Measurements from ENCODE around the gene MGAT4A. TPM values are rescaled to one million over a fixed set of nuclear protein-coding genes. Genes with fewer than 3 reads are reported as not detected.

MGAT4A gene
- total RNA-seq, 2 donors from 2014 or later: 13.2 to 37.4 TPM

DNA sequence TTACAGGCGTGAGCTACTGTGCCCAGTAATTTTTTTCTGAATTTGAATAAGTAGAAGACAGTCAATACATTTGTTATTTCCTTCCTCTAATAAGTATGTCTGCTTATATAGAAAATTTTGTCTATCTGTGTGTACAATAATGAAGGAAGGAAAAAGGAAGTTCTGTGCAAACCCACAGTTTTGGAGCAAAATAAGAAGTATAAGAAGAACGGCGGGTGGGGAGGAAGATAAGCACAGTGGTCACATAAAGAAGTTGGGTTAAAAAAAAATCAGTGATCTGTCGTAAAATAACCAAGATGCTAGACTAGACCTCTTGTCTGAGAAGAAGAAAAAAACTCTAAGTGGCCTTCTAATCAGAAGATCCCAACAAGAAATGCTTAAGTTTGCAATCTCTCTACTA lies 20.2 kb downstream of the MGAT4A start:
- Histone ChIP-seq H3K27ac (peak overlapping the region in 1 of 2 donors; percentile 10), H3K27me3 (no peaks in the 10 kb centered on the region), H3K36me3 (no peaks in the 10 kb centered on the region), H3K4me1 (peaks cover 0 to 38% of the 10 kb centered on the region in 2 donors), H3K4me3 (no peak overlapping the region), H3K9me3 (no peaks in the 10 kb centered on the region)
- no peak for DNase-seq (ENCODE audit: low spot score)
- no peak for TF ChIP-seq CTCF (IDR thresholded peaks at IDR 0.05)

- Histone ChIP-seq H3K4me1 (peaks cover 0 to 45% of the 10 kb centered on the region in 2 donors), H3K4me3 (no peak overlapping the region), H3K27ac (peak overlapping the region; percentile 44 to 71), H3K36me3 (no peaks in the 10 kb centered on the region), H3K27me3 (no peaks in the 10 kb centered on the region), H3K9me3 (no peaks in the 10 kb centered on the region)
- TF ChIP-seq CTCF (IDR thresholded peaks at IDR 0.05): no peak
- no peak for DNase-seq (ENCODE audit: low spot score)
Observed at GRCh38 chr2:98709535-98709934, 21.4 kb downstream of the MGAT4A start.

- Histone ChIP-seq H3K36me3 (no peaks in the 10 kb centered on the region), H3K4me1 (peaks cover 0 to 55% of the 10 kb centered on the region in 2 donors), H3K9me3 (no peaks in the 10 kb centered on the region), H3K27ac (peak overlapping the region; percentile 42 to 71), H3K27me3 (no peaks in the 10 kb centered on the region), H3K4me3 (no peak overlapping the region)
- DNase-seq (ENCODE audit: low spot score): no peak
- no peak for TF ChIP-seq CTCF (IDR thresholded peaks at IDR 0.05)
Observed at GRCh38 chr2:98708396-98709186, 22.3 kb downstream of the MGAT4A start.

GRCh38 chr2:98706591-98706990 lies 24.3 kb downstream of the MGAT4A start:
- H3K36me3 ChIP-seq: no peaks in the 10 kb centered on the region
- no peaks in the 10 kb centered on the region for H3K27me3 ChIP-seq
- DNase-seq (ENCODE audit: low spot score): no peak
- H3K9me3 ChIP-seq: no peaks in the 10 kb centered on the region
- H3K4me1 ChIP-seq: peaks cover 0 to 74% of the 10 kb centered on the region in 2 donors
- no peak overlapping the region for H3K4me3 ChIP-seq
- no peak overlapping the region for H3K27ac ChIP-seq
- no peak for TF ChIP-seq CTCF (IDR thresholded peaks at IDR 0.05)

DNA sequence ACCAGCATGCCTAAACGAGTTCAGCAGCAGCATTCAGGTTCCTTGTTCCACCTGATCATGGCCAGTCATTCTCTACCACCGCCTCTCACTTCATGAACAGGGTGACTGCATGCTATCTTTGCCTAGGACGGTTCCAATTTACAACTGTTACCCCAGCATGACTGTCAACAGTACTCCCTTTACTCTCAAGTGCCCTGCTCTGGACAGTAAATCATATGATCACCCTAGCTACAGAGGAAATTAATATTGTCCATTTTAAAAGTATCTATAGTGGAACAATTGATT lies 25.7 kb downstream of the MGAT4A start:
- DNase-seq (ENCODE audit: low spot score): no peak
- Histone ChIP-seq H3K27me3 (no peaks in the 10 kb centered on the region), H3K36me3 (no peaks in the 10 kb centered on the region), H3K4me3 (no peak overlapping the region), H3K4me1 (peaks cover 0 to 84% of the 10 kb centered on the region in 2 donors), H3K9me3 (no peaks in the 10 kb centered on the region), H3K27ac (peak overlapping the region in 1 of 2 donors; percentile 41)
- no peak for TF ChIP-seq CTCF (IDR thresholded peaks at IDR 0.05)

Measured in right atrium auricular region (tissue), 2 donors.